ENCODE results near the gene FREM2.

GRCh38 chr13:38856065-38856464 lies 169.2 kb downstream of the FREM2 start:
- TF ChIP-seq BHLHE40 (IDR thresholded peaks at IDR 0.05; ENCODE audit: low read length): no peak
- TF ChIP-seq ZNF274 (IDR thresholded peaks at IDR 0.05; ENCODE audit: borderline replicate concordance, low read depth, low read length): no peak
- TF ChIP-seq REST (IDR thresholded peaks at IDR 0.05; ENCODE audit: borderline replicate concordance): no peak
- no peak for TF ChIP-seq REST (CRISPR knock-in tag; IDR thresholded peaks at IDR 0.05; ENCODE audit: low read depth)
- no peak for TF ChIP-seq ZNF785 (CRISPR knock-in tag; IDR thresholded peaks at IDR 0.05)
- TF ChIP-seq CREB1 (IDR thresholded peaks at IDR 0.05): no peak
- TF ChIP-seq CREB1 (CRISPR knock-in tag; IDR thresholded peaks at IDR 0.05): no peak
- TF ChIP-seq CTCF (IDR thresholded peaks at IDR 0.05 in 2 of 3, conservative IDR thresholded peaks at IDR 0.05 in 1 of 3; ENCODE audit: insufficient read depth in 2 of 3, low read depth in 1 of 3, low read length in 3 of 3): no peak
- no peak for TF ChIP-seq ATF7 (IDR thresholded peaks at IDR 0.05)
- TF ChIP-seq TCF3 (CRISPR knock-in tag; IDR thresholded peaks at IDR 0.05): no peak
